ENCODE measurements around the gene DMXL2.
"Not testable (repeated sequence)": the region's sequence is repeated elsewhere in the genome, so short reads cannot be mapped to it uniquely, and the experiment has no call there.

The DMXL2 gene

GRCh38 chr15:51446029-51446744 is 176.4 kb downstream of the DMXL2 start:
- H3K27me3 Mint-ChIP-seq; H3K9me3 Mint-ChIP-seq; H3K4me3 Mint-ChIP-seq; H3K36me3 Mint-ChIP-seq (ENCODE audit: insufficient read depth); ATAC-seq (replicated peaks; ENCODE audit: extremely low read depth, poor library complexity, severe bottlenecking); DNase-seq (ENCODE audit: low spot score in 2 of 2); H3K27ac Mint-ChIP-seq (ENCODE audit: low read depth); H3K4me1 Mint-ChIP-seq: not testable (repeated sequence)

GRCh38 chr15:51444807-51445206 is 177.8 kb downstream of the DMXL2 start:
- H3K27me3 Mint-ChIP-seq, result peaks cover 7% of the 10 kb centered on the region
- DNase-seq (ENCODE audit: low spot score in 2 of 2), result no peak
- H3K4me1 Mint-ChIP-seq, result no peaks in the 10 kb centered on the region
- H3K27ac Mint-ChIP-seq (ENCODE audit: low read depth), result no peak overlapping the region
- no peaks in the 10 kb centered on the region for H3K9me3 Mint-ChIP-seq
- no peaks in the 10 kb centered on the region for H3K36me3 Mint-ChIP-seq (ENCODE audit: insufficient read depth)
- ATAC-seq (replicated peaks; ENCODE audit: extremely low read depth, poor library complexity, severe bottlenecking), result no peak
- H3K4me3 Mint-ChIP-seq, result no peak overlapping the region

GRCh38 chr15:51444112-51444511 is 178.5 kb downstream of the DMXL2 start:
- DNase-seq (ENCODE audit: low spot score in 2 of 2) (no peak), ATAC-seq (replicated peaks; ENCODE audit: extremely low read depth, poor library complexity, severe bottlenecking) (no peak)
- no peak overlapping the region for H3K27ac Mint-ChIP-seq (ENCODE audit: low read depth)
- H3K4me1 Mint-ChIP-seq, result no peaks in the 10 kb centered on the region
- no peaks in the 10 kb centered on the region for H3K9me3 Mint-ChIP-seq
- H3K36me3 Mint-ChIP-seq (ENCODE audit: insufficient read depth), result no peaks in the 10 kb centered on the region
- no peak overlapping the region for H3K4me3 Mint-ChIP-seq
- H3K27me3 Mint-ChIP-seq, result peaks cover 13% of the 10 kb centered on the region

GRCh38 chr15:51443282-51443914 is 179.2 kb downstream of the DMXL2 start:
- H3K27me3 Mint-ChIP-seq, result peaks cover 13% of the 10 kb centered on the region
- H3K4me3 Mint-ChIP-seq, result no peak overlapping the region
- no peak overlapping the region for H3K27ac Mint-ChIP-seq (ENCODE audit: low read depth)
- H3K36me3 Mint-ChIP-seq (ENCODE audit: insufficient read depth), result no peaks in the 10 kb centered on the region
- no peaks in the 10 kb centered on the region for H3K9me3 Mint-ChIP-seq
- DNase-seq (ENCODE audit: low spot score in 2 of 2) (no peak), ATAC-seq (replicated peaks; ENCODE audit: extremely low read depth, poor library complexity, severe bottlenecking) (no peak)
- no peaks in the 10 kb centered on the region for H3K4me1 Mint-ChIP-seq

GRCh38 chr15:51438526-51438925 is 184.0 kb downstream of the DMXL2 start:
- H3K9me3 Mint-ChIP-seq, result no peaks in the 10 kb centered on the region
- ATAC-seq (replicated peaks; ENCODE audit: extremely low read depth, poor library complexity, severe bottlenecking) (no peak), DNase-seq (ENCODE audit: low spot score in 2 of 2) (no peak)
- peaks cover 26% of the 10 kb centered on the region for H3K27me3 Mint-ChIP-seq
- no peaks in the 10 kb centered on the region for H3K36me3 Mint-ChIP-seq (ENCODE audit: insufficient read depth)
- H3K4me1 Mint-ChIP-seq, result no peaks in the 10 kb centered on the region
- no peak overlapping the region for H3K4me3 Mint-ChIP-seq
- H3K27ac Mint-ChIP-seq (ENCODE audit: low read depth), result no peak overlapping the region

GRCh38 chr15:51425517-51426040 is 197.0 kb downstream of the DMXL2 start:
- Mint-ChIP-seq H3K27ac (ENCODE audit: low read depth) (no peak overlapping the region), H3K36me3 (ENCODE audit: insufficient read depth) (no peaks in the 10 kb centered on the region), H3K4me1 (no peaks in the 10 kb centered on the region), H3K27me3 (peaks cover 15% of the 10 kb centered on the region), H3K4me3 (no peak overlapping the region), H3K9me3 (no peaks in the 10 kb centered on the region)
- DNase-seq (ENCODE audit: low spot score in 2 of 2) (no peak), ATAC-seq (replicated peaks; ENCODE audit: extremely low read depth, poor library complexity, severe bottlenecking) (no peak)

GRCh38 chr15:51424780-51425179 is 197.8 kb downstream of the DMXL2 start:
- H3K27me3 Mint-ChIP-seq, result peaks cover 15% of the 10 kb centered on the region
- ATAC-seq (replicated peaks; ENCODE audit: extremely low read depth, poor library complexity, severe bottlenecking) (no peak), DNase-seq (ENCODE audit: low spot score in 2 of 2) (no peak)
- H3K4me1 Mint-ChIP-seq, result no peaks in the 10 kb centered on the region
- H3K27ac Mint-ChIP-seq (ENCODE audit: low read depth), result no peak overlapping the region
- no peaks in the 10 kb centered on the region for H3K36me3 Mint-ChIP-seq (ENCODE audit: insufficient read depth)
- H3K4me3 Mint-ChIP-seq, result no peak overlapping the region
- H3K9me3 Mint-ChIP-seq, result no peaks in the 10 kb centered on the region

- not testable (repeated sequence) for H3K4me3 Mint-ChIP-seq; ATAC-seq (replicated peaks; ENCODE audit: extremely low read depth, poor library complexity, severe bottlenecking); H3K9me3 Mint-ChIP-seq; H3K27me3 Mint-ChIP-seq; DNase-seq (ENCODE audit: low spot score in 2 of 2); H3K36me3 Mint-ChIP-seq (ENCODE audit: insufficient read depth); H3K27ac Mint-ChIP-seq (ENCODE audit: low read depth); H3K4me1 Mint-ChIP-seq
These were observed 199.5 kb downstream of the DMXL2 start for GRCh38 chr15:51423040-51423439.

- peaks cover 9% of the 10 kb centered on the region for H3K27me3 Mint-ChIP-seq
- no peak overlapping the region for H3K4me3 Mint-ChIP-seq
- no peaks in the 10 kb centered on the region for H3K9me3 Mint-ChIP-seq
- no peak for DNase-seq (ENCODE audit: low spot score in 2 of 2)
- H3K27ac Mint-ChIP-seq (ENCODE audit: low read depth), result no peak overlapping the region
- H3K4me1 Mint-ChIP-seq, result no peaks in the 10 kb centered on the region
- no peak for ATAC-seq (replicated peaks; ENCODE audit: extremely low read depth, poor library complexity, severe bottlenecking)
- no peaks in the 10 kb centered on the region for H3K36me3 Mint-ChIP-seq (ENCODE audit: insufficient read depth)
These were observed 206.4 kb downstream of the DMXL2 start for GRCh38 chr15:51416129-51416528.

GRCh38 chr15:51414256-51414860 is 208.2 kb downstream of the DMXL2 start:
- Mint-ChIP-seq H3K4me3 (no peak overlapping the region), H3K27ac (ENCODE audit: low read depth) (no peak overlapping the region), H3K9me3 (no peaks in the 10 kb centered on the region), H3K4me1 (no peaks in the 10 kb centered on the region), H3K27me3 (peaks cover 9% of the 10 kb centered on the region), H3K36me3 (ENCODE audit: insufficient read depth) (no peaks in the 10 kb centered on the region)
- ATAC-seq (replicated peaks; ENCODE audit: extremely low read depth, poor library complexity, severe bottlenecking), result no peak
- no peak for DNase-seq (ENCODE audit: low spot score in 2 of 2)

- ATAC-seq (replicated peaks; ENCODE audit: extremely low read depth, poor library complexity, severe bottlenecking), result no peak
- Mint-ChIP-seq H3K36me3 (ENCODE audit: insufficient read depth) (no peaks in the 10 kb centered on the region), H3K27me3 (peaks cover 46% of the 10 kb centered on the region), H3K9me3 (no peaks in the 10 kb centered on the region), H3K4me1 (no peaks in the 10 kb centered on the region), H3K4me3 (no peak overlapping the region), H3K27ac (ENCODE audit: low read depth) (no peak overlapping the region)
- DNase-seq (ENCODE audit: low spot score in 2 of 2), result no peak
These were observed 216.7 kb downstream of the DMXL2 start for GRCh38 chr15:51405693-51406523.

- DNase-seq (ENCODE audit: low spot score in 2 of 2) (no peak), ATAC-seq (replicated peaks; ENCODE audit: extremely low read depth, poor library complexity, severe bottlenecking) (no peak)
- no peaks in the 10 kb centered on the region for H3K9me3 Mint-ChIP-seq
- H3K4me3 Mint-ChIP-seq, result no peak overlapping the region
- H3K27me3 Mint-ChIP-seq, result peaks cover 57% of the 10 kb centered on the region
- no peaks in the 10 kb centered on the region for H3K4me1 Mint-ChIP-seq
- no peak overlapping the region for H3K27ac Mint-ChIP-seq (ENCODE audit: low read depth)
- H3K36me3 Mint-ChIP-seq (ENCODE audit: insufficient read depth), result no peaks in the 10 kb centered on the region
These were observed 218.4 kb downstream of the DMXL2 start for GRCh38 chr15:51403946-51404695.
